Effector CD8-positive, alpha-beta T cell (primary cell): Measurements from ENCODE around the gene LMOD3.

Experiments used
- DNase-seq: peaks from one replicate; lab custom pipeline; 2025; lab: John Stamatoyannopoulos, UW
- total RNA-seq, 4 experiments: gene quantifications; one replicate each; lab custom pipeline; 2026; lab: John Stamatoyannopoulos, UW

Gene LMOD3
- total RNA-seq, result 0 to 0.09 (median 0) reads per million in 4 experiments

DNA sequence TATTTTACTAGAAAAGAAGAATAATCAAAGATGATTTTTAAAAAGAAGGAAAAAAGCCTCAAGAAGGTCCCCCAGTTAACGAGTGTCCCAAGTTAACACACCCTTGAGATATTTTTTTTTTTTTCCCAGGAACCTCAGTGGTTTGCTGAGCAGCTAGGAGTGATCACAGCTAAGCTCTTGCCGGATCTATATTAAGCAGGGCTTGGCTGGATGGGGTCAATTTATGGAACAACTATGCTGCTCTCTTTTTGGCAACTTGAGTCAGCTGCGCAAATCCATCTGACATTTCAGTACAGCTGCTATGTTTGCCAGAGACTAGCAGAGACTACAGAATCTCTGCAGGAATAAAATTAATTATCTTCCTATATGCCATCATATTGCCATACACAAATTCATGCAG, at the start of gene LMOD3:
Gene LMOD3 (minus strand): TSS at position 193 of the 400 bp plus-strand sequence. CDS start 209 bp downstream, outside the sequence.
- no peak for DNase-seq

DNA sequence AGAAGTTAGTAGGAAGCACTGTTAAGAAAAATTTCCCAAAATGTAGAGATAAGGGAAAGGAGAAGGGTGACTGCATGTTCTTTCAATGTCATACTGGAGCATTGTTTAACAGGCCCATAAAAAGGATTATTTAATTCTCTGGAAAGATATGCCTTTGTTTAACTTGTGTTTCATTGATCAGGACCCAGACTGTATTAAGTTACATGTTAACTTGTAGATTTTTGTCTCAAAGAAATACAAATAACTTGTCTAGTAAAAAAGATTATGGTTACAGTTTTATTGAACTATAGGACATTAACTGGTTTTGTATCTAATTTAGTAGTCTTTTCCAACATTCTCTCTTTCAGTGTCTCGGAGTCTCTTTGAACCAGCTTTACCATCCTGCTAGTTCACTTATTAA, 49.7 kb upstream of the LMOD3 start:
- DNase-seq, result no peak

DNA sequence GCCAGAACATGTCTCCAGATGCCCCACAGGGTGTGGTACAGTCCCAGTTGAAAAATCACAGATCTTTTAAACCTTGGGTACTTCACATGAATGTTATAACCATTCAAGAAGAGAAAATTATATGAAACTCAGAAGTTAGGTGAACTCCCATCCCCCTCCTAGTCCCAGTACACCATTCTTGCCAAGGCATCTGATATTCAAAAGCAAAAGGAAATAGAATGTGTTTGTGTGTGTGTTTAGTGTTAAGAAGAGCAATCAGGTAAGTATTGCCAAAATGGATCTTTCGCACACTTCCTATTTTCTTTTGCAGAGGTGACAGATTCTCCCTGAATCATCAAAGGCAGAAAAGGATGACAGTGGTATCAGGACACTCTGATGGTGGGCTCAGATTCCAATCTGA, 44.1 kb upstream of the LMOD3 start:
- DNase-seq, result no peak

DNA sequence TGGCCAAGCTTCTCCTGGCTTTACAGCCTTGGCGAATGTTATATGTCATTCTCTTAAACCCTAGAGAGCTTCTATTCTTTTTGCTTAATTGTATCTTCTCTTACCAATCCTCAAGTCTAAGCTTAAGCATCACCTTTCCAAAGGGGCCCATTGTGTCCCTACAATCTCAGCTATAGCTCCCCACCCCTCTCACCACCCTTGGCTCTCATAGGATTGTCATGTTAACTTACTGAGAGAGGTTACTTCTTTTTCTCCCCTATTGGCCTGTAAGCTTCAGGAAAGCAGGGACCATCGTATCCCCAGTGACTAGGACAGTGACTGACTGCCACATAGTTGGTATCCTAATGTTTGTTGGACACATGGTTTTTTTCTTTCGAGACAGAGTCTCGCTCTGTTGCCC, 43.3 kb upstream of the LMOD3 start:
- no peak for DNase-seq

DNA sequence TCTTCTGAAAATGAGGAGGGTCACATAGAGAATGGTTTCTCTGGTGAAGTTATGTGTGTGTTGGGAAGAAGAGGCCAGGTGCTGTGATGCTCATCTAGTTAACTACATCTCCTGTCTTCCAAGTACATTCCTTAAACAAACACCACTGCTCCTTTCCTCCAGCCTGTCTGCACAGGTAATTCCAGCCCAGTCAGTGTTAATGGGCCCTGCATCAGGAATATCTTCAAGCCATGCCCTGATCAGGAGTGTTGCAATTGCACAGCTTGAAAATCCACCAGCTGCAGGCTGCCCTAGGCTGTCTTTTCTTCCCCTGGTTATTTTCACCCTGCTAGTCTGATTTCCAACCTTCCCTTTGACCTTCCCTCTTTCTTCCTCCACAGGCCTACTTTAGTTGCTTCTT, 41.9 kb upstream of the LMOD3 start:
- DNase-seq, result no peak

DNA sequence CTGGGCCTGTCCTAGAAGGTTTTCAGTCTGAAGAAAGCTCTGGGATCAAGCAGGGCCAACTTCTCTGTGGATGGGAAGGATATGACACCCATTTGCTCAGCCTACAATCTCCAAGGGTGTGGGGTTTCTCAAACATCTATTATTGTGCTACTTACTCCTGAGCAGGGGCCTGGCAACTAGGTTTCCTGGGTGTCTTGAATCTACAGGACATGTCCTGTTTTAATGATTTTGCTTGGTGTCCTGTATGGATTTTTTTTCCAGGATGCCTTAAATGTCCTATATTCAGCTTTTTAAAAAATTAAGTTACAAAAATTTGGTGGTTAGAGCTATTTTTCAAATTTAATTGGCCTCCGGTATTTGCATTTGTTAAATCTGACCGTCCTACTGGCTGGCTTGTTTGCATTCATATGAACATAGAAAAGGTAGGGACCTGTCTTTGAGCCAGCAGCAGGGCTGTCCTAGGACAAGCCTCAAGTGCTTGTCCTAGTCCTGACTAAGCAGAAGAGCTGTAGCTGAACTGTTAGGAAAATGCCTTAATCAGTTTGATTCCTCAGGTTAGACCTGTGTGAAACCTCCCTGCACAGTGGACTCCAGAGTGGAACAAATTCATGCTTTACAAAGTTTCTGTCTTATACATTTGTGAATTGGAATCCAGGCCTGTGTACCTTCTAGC, 40.0 kb upstream of the LMOD3 start:
- DNase-seq, result no peak

DNA sequence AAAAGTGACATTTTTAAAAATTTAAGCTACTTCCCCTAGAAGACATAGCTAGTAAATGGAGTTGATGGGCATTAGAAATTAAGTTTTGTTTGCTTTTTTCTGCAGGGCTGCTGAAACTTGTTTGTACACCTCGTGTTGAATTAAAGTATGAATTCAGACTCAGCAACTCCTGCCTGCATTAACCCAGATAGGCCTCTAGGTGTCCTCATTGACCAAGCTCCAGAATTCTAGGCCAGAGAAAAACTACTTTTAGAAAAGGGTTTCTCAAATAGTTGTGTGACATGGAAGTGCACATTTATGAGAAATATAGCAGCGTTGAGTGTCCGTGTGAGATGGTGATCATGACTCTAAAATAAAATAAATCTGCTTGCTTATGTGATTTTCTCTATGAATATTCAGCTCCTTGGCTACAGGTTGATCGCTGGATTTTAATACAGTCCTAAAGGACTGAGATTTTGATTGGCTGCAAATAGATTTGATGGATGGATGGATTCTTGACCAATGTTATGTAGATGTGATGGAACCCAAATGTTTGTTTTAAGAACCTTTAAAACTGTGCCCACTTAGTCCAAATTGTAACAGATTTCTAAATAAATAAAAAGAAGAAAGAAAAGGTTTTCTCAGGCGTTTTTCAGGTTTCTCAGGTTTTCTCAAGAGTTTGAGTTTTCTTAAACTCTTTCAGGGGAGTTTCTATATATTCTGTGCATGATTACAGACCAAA, 39.4 kb upstream of the LMOD3 start:
- DNase-seq, result no peak

DNA sequence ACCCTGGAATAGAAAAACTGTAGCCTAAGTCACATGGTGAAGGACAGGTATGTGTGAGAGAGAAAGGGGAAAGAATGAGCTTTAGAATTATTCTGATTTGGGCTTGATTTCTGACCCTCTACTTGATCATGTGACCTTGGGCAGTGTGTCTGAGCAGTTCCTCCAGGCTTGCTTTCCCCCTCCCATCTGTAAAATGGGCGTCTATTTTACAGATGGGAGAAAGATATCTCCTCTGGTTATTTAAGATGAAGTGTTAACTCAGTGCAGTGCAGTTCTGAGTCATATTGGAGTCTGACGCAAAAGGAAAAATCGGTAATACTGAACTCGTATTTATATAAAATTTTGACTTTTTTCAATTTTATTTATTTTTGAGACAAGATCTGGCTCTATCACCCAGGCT, 38.1 kb upstream of the LMOD3 start:
- DNase-seq, result no peak

DNA sequence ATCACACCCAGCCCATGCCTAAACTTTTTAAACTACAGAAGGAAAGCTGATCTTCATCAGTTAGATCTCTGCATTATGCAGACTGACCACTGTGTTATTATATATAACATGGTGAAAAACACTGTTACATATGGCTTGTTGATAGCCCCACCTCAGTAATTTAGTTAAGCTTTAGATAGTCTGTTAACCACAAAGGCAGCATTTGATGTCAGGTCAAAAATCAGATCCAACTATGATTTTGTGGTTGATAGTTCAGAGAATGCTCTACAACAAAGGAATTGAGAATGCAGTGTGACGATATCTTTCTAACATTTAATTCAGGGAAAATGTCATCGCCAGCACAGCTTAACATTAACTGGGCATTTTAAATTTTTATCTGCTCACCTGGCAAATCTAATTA, 37.7 kb upstream of the LMOD3 start:
- DNase-seq, result no peak

DNA sequence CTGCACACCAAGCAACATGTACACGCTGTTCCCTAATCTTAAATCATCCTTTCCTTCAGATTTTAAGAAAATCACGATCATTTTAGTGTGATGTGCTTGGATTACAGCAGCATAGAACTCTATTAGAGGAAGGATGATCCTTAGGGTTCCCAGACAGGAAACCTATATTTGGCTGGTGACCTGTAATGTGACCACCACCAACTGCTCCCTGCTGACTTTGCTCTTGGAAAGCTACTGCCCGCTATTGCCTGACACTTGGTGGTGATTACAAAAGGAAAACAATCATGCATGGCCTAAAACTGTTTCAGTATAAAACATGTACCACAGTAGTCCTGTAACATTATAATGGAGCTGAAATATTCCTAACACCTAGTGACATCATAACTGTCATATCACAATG, 27.2 kb upstream of the LMOD3 start:
- DNase-seq, result no peak

DNA sequence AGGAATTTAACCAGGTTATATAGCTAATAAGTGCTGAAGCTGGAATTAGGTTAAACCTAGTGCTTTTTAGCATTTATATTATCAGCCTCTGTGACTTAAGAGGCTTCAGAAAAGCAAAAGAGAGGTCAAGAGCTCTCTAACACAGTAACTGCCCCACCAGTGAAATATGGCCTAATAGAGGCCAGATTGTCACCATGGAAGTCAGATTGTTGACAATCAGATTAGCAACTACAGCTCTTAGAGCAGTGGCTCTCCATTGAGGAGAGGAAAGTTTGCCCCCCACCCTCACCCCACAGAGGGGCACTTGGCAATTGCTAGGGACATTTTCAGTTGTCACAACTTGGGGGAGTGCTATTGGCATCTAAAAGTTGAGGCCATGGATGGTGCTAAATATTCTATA, 23.3 kb upstream of the LMOD3 start:
- no peak for DNase-seq

DNA sequence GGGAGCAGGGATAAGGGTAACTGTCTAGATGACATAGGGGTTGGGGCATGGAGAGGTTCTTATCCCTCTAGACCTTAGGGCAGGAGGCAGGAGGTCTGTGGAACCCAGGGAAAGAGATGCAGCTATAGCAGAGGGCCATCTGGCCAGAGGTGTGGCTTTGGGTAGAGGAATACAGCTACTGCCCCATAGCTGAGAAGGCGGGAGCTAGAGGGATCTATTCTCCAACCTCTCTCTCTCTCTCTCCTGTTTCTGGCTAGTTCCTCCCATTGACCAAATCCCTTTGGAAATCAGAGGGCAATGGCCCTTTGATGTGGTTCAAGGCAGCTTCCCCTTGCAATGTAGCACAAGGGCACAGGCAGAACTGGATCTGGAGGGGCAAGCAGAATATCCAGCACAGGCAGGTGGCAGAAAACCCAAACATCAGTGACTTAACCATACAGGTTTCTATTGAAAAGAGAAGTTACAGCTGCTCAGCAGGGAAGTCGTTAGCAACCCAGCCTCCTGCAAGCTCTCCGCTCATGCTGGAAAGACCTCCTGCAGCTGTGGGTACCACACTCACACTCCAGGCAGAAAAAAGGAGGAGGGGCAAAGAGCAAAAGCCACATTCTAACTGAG, 22.3 kb upstream of the LMOD3 start:
- DNase-seq, result no peak

DNA sequence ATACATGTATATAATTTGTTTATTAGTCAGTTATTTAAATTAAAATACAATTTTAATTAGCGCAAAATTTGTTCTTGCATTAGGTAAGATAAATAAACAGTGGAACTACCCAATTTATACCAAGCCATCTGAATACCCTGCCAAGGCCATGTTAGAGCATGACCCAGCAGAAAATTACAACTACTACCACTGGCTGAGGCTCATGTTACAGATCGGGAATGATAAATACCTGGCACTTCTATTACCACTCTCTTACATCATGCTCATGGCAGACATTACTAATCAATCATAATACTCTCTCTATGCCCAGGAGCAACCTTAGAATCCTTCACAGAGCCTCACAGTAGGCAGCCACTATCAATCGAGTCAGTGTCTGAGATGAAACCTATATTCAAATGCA, 21.2 kb upstream of the LMOD3 start:
- no peak for DNase-seq

DNA sequence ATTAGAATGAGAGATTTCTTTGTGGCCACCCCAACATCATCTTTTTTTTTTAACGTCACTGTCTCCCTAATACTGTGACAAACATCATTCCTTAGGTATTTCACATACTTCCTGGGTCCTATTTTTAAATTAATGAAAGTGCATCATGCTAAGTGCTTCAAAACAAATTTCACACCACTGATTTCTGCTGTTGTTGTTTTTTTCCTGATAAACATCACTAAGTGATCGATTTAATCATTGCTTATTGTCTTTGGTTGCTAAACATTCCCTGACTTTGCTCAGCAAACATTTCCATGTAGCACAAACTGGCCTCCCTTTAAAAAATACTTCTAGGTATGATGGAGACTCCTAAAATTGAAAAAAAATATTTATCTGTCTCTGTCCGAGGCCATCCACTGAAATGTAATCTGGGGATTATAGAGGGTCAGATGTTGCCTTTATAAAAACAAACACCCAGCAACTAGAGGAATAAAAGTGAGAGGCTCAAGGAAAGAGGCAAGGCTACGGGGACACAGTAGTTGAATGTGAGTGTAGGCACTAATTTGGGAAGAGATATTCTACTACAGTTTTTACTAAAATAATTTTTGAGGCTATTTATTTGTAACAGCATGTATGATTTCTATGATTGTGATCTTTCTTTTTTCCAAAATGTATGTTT, 20.5 kb upstream of the LMOD3 start:
- DNase-seq, result no peak

DNA sequence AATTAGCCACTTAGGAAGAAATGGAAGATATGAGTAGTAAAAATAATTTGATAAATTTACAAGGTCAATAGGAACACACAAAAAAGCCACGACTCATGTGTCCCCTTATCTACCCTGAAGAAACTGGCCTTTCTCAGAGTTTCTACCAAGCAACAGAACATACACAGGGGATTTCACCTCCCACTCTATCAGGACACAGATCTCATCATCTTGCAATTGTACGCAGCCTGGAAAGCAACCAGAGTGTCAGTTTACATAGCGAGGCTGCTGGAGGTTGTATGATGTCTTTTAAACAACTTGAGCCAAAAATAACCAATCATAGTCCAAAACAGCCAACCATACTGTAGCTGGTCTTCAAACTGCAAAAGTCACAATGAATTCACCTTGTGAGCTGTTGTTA, 19.7 kb upstream of the LMOD3 start:
- DNase-seq, result no peak

DNA sequence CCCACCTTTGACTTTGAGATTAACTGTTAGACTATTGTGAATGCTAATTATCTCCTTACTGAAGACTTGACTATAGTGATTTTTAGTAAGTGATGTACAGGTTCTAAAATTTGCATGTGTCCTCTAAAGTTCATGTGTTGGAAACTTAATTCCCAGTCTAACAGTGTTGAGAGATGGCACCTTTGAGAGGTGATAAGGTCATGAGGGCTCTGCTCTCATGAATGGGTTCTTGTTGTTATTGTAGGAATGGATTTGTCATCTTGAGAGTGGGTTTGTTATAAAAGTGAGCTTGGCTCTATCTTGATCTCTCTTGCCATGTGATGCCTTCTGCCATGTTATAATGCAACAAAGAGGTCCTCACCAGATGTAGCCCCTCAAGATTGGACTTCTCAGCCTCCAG, 18.9 kb upstream of the LMOD3 start:
- no peak for DNase-seq

DNA sequence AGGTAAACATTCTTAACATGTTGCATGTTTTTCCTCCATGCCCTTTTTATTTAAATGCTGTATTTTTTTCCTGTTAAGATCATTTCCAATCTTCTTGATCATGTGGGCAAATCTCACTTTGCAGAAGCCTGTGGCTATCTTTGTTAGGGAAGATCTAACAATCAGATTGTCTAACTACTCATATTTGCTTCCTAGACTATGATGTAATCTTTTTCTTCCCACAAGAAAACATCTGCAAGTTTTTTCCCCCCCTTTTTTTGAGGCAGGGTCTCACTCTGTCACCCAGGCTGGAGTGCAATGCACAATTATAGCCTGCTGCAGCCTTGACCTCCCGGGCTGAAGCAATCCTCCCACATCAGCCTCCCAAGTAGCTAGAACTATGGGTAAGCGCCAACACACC, 15.0 kb upstream of the LMOD3 start:
- no peak for DNase-seq

DNA sequence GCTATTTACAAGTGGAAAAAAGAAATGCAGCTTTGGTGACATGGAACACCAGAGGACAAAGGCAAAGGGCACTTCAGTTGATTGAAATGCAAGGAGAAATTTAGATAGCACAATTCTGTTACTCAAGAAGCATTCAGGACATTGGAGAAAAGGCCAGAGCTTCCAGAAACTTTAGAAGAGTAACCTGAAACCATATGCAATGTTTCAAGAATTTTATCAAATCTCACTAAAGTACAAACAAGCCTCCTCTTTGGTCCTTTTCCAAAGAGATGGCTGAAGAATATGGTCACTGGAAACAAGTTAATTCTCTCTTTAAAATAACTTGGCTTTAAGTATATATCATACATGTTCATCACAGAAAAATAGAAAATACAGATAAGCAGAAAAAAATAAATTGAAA, 14.6 kb upstream of the LMOD3 start:
- no peak for DNase-seq

DNA sequence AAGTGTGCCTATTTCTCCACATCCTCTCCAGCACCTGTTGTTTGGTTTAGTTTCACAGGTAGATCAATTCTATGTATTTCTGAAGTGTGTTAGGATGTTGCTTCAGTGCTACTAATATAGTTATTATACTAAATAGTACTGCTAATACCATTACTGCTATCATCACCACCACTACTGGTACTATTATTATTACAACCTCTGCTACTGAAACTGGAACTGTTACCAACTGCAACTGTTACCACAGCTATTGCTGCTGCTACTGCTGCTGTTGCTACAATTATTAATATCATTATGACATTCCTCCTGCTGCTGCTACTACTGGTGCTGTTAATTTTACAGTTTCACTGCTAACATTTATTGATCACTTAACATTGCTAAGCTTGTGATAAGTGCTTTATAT, 8.3 kb upstream of the LMOD3 start:
- DNase-seq, result no peak

DNA sequence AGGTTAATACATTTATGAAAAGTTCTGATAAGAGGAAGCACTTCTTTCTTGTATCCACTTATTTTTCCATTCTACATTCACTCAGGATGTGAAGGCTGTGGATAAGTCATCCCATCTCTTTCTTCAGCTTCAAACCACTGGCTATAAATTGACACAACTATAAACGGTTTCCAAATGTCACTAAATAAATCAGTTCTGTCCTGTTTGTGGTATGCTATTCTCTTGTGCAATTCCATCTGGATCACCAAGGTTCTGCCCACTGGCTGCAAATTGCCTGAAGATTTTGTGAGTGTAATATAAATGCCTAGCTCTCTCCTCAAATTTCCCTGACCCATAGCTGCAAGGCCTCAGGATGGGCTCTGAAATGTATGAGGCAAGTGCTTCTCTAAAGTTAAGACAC, 7.1 kb upstream of the LMOD3 start:
- DNase-seq, result no peak

DNA sequence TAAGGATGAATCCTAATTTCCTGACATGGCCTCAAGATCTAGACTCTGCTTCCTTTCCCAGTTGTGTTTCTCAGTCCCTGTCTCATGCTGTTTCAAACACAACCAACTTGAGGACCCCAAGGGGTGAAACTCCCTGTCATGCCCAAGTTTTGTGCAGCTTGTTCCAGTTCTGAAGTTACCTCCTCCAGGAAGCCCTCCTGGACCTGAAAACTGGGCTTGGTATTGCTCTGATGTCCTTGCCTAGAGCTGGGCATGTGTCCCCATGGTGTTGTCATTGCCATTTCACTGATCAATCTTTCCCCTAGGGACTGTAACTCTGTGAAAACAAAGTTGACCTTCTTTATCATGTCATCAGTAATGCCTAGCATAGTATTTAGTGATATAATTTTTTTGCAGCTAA, 6.1 kb upstream of the LMOD3 start:
- no peak for DNase-seq

DNA sequence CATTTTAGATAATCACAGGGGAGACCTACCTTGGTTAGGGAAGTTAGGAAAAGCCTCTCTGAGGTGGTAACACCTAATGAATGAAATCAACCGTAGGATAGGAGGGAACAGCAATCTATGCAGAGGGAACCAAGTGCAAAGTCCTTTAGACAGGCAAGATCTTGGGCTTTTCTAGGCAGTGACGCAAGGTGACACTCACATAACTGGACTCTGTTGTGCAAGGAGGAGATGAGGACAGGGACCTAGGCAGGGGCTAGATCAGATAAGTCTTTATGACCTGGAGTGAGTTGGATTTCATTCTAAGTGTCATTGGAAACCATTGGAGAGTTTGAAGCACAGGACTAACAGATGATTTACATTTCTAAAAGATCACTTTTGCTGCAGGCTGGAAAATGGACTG, 4.6 kb upstream of the LMOD3 start:
- DNase-seq, result no peak

DNA sequence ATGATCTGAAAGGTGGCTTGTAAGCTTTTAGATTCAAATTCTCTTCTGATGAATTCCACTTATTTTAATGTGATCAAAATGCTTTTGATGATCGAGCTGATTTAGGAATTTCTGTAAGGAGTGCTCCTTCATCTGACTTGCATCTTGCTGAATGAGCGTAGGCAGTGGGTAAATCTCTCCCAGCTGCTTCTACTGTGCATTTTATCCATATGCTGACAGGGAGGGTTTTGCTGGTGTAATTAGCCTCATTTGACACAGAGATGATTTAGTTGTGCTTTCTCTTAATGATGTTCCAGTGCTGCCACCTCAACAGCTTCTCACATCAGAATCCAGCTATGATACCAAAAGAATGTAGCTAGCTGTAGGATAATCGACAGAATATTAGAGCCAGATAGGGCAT, 3.8 kb upstream of the LMOD3 start:
- DNase-seq, result no peak
